AG09309 (cell line): ENCODE results near the gene SLC6A2.

ENCODE experiments used
- DNase-seq: peaks from one replicate; pipeline ENCODE4 v3.0.0-alpha.2; 2010; ENCODE audit warnings: low read depth
- H3K4me3 ChIP-seq: 2 replicates; pipeline ENCODE4 v1.5.1; 2011; ENCODE audit warnings: mild to moderate bottlenecking, low read depth, low read length, moderate library complexity; ENCODE audit not compliant: control insufficient read depth
- TF ChIP-seq, protein P1 (sequence below): IDR thresholded peaks from 2 replicates; pipeline ENCODE4 v1.5.1; 2011; ENCODE audit warnings: mild to moderate bottlenecking, low read depth, low read length, inconsistent platforms; ENCODE audit not compliant: insufficient read depth, control insufficient read depth; ENCODE audit errors: missing control alignments

The SLC6A2 gene

GRCh38 chr16:55703003-55704001 lies 47.5 kb downstream of the SLC6A2 start:
- H3K4me3 ChIP-seq: no peak overlapping the region
- peak; percentile 21 for DNase-seq
- TF ChIP-seq, protein P1, sequence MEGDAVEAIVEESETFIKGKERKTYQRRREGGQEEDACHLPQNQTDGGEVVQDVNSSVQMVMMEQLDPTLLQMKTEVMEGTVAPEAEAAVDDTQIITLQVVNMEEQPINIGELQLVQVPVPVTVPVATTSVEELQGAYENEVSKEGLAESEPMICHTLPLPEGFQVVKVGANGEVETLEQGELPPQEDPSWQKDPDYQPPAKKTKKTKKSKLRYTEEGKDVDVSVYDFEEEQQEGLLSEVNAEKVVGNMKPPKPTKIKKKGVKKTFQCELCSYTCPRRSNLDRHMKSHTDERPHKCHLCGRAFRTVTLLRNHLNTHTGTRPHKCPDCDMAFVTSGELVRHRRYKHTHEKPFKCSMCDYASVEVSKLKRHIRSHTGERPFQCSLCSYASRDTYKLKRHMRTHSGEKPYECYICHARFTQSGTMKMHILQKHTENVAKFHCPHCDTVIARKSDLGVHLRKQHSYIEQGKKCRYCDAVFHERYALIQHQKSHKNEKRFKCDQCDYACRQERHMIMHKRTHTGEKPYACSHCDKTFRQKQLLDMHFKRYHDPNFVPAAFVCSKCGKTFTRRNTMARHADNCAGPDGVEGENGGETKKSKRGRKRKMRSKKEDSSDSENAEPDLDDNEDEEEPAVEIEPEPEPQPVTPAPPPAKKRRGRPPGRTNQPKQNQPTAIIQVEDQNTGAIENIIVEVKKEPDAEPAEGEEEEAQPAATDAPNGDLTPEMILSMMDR: peak; percentile 67

DNA sequence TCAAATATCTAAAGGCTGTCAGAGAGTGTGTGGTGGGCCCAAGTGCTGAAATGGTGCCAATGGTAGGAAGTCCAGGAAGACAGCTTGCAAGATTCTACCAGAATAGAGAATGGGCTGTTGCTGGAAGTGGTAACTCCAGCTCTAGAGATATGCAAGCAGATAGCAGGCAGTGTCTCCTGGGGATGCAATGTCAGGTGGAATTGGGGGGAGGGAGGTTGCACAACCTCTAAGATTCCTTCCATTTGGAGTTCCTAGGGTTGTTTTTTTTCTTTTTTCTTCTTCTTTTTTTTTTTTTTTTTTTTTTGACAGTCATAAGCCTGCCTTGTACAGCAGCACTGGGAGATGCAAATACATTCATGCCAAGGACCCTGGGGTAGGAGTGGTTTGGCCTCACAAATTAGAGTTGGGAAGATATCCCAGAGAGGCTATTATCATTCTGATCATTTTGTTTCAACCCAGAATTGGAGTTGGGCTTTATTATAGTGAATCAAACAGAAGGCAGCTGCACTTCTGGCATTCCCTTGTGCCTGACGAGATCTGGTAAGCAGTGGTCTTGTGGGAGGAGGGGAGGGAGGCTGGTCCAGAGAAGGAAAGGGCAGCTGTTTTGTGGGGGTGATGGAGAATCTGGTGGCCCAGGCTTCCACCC lies 51.1 kb downstream of the SLC6A2 start:
- TF ChIP-seq, protein P1: no peak
- H3K4me3 ChIP-seq: no peak overlapping the region

GRCh38 chr16:55709801-55710200 lies 54.0 kb downstream of the SLC6A2 start:
- no peak overlapping the region for H3K4me3 ChIP-seq
- TF ChIP-seq, protein P1: no peak
- DNase-seq: no peak

More for the DNA sequence above, 51.1 kb downstream of the SLC6A2 start:
- no peak for DNase-seq

GRCh38 chr16:55710466-55710865 lies 54.7 kb downstream of the SLC6A2 start:
- DNase-seq: no peak
- TF ChIP-seq, protein P1: no peak
- H3K4me3 ChIP-seq: no peak overlapping the region

DNA sequence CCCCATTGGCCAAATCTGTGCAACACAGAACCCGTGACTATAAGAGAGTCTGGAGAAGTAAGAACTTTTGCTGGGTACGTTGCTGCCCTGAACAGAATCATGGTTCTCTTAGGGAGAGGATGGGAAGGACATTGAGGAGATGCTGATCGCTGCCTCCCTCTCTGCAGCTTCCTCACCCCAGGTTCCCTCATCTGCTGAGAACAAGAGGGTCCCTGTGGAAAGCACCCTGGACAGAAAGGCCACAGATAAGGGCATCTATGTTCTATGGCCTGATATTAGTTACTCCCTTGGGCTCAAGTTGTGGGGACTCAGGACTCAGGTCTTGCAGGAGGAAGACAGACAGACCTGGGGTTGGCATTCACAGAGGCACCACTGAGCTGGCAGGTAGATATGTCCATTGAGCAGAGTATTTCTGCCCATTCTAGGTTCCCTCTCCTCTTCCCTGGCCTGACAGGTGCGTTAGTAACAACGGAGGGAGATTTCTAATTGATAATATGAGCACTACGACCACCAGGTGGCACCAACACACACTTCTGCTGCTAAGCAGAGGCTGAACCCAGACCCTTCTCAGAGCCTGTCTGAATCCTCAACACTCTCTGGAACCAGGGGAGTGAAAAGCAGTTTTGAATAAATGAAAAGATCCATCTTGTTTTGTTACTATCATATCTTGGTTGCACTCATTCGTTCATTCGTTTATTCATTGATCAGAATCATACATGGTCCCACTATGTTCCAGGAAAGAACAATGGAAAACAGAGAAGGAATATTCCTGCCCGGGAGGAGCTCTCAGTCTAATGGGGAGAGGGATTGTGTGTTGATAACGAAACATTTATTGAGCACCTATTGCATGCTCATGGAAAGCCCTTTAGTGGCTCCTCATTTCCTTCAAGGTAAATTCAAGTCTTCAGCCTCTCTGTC lies 56.4 kb downstream of the SLC6A2 start:
- DNase-seq: peak; percentile 3
- TF ChIP-seq, protein P1: peak; percentile 65
- no peak overlapping the region for H3K4me3 ChIP-seq

DNA sequence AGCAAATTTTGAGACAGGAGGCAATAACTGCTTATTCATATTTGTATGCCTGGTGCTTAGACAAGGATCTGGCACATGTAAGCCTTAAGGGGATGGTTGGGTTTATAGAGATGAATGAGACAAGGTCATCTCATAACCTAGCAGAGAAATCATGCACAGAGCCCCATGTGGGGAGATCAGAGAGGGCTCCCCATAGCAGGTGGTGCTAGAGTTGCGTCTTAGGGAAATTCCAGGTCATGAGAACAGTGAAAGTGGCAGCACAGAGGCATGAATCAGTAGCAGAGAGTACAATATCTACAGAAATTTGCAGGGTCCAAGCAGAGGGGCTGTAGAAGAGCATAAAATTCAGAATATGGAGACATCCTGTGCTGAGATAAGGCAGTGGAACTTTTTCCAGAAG lies 57.3 kb downstream of the SLC6A2 start:
- DNase-seq: no peak
- no peak overlapping the region for H3K4me3 ChIP-seq
- TF ChIP-seq, protein P1: no peak
